ENCODE results near the gene CCDC43.

DNA sequence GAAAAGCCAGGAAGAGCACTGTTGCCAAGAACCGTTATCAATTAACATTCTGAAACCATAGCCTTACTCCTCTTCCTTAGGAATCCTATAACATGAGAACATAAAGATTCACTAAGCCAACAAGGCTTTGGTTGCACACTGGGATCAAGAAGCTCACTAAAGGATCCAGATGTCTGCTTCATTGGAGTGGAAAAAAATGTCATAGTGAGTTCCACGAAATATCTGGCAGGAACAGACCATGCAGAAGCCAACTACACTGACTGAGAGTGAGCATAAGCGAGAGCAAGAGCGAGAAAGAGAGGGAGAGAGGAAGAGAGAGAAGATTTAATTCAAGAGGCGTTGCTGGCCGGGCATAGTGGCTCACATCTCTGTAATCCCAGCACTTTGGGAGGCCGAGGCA is 46.7 kb downstream of the CCDC43 start:
- TF ChIP-seq, protein P1, sequence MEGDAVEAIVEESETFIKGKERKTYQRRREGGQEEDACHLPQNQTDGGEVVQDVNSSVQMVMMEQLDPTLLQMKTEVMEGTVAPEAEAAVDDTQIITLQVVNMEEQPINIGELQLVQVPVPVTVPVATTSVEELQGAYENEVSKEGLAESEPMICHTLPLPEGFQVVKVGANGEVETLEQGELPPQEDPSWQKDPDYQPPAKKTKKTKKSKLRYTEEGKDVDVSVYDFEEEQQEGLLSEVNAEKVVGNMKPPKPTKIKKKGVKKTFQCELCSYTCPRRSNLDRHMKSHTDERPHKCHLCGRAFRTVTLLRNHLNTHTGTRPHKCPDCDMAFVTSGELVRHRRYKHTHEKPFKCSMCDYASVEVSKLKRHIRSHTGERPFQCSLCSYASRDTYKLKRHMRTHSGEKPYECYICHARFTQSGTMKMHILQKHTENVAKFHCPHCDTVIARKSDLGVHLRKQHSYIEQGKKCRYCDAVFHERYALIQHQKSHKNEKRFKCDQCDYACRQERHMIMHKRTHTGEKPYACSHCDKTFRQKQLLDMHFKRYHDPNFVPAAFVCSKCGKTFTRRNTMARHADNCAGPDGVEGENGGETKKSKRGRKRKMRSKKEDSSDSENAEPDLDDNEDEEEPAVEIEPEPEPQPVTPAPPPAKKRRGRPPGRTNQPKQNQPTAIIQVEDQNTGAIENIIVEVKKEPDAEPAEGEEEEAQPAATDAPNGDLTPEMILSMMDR (IDR thresholded peaks at IDR 0.05) = no peak
- TF ChIP-seq POLR2AphosphoS5 (IDR thresholded peaks at IDR 0.05) = no peak
- TF ChIP-seq POLR2A (IDR thresholded peaks at IDR 0.05; ENCODE audit: low read depth) = no peak

Data from esophagus muscularis mucosa (tissue), 3 donors.